ENCODE data around the gene ROR1.
"Not testable (repeated sequence)": the region's sequence is repeated elsewhere in the genome, so short reads cannot be mapped to it uniquely, and the experiment has no call there.

ROR1 gene

DNA sequence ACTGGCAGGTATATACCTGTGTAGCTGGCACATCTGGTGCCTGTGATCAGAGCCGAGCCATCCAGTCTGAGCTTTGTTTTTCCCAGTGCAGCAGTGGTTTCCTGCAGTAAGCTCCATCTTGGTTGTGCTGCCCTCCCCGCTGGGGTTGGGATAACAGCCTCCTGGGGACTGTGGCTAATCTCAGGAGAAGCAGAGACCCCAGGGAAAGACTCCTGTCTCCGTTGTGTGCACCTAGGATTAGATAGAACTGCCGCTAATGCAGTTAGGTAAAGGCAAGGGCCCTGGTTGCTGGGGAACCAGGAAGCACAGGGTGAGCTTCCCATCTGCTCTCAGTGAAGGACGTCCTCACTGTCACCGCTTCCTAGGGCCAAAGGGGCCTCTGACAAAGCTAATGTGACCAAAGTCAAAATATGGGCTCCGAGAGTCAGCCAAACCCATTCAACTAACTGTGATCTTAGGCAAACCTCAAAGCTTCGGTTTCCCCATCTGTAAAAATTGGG lies 20.0 kb downstream of the ROR1 start:
- DNase-seq (ENCODE audit: low read depth, low spot score), result no peak

DNA sequence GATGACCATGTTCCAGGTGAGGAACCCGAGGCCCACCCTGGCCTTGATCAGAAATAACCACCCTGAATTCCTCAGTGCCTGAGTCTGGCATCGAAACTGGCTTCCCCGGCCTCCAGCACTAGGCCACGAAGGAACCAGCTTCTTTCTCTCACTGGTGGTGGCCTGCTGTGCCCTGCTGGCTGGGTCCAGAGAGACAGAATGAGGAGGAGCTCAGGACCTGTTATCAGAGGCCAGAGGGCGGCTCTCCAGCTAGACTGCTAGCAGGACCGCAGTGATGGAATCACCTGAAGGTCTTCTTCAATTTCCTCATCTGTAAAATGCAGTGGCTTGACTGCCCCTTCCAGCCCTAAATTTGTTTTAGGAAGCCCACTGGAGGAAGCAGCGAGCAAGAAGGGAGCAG lies 20.5 kb downstream of the ROR1 start:
- DNase-seq (ENCODE audit: low read depth, low spot score), result no peak

DNA sequence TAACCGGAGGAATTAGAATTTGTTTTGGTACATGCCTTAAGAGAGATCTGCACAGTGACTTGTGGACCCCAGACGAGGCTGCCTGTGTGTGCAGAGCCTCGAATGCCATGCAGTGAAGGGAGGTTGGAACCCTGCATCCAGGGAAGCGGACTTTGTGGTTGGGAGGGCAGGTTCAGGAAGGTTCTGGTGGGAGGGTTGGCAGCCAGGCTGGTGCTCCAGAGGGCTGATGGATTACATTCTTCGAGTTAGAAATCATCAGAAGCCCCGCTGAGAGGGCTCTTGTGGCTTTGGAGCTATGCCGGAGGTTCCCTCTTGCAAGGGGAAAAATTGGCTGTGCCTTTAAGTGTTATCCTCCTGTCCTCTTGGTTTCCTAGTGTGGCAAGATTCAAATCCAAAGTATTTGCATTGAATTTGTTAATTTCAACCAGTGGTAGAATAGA lies 21.1 kb downstream of the ROR1 start:
- peak; percentile 53 for DNase-seq (ENCODE audit: low read depth, low spot score)

DNA sequence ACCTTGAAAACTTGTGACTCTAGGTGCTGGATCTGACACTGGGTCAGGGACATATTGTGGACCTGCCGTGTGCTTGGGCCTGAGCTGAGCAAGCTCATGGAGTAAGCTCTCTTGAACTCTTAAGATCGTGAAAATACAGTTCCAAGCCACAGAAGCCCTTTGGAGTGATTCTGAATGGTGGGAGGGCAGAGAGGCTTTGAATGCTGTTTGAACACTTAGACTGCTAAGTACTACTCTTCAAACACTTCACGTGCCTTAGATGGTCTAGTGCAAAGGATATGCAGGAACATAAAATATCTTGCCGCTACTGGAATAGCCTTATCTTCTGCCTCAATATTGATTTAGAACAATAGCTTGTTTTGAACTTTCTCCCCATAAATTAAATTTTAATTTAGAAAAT lies 21.6 kb downstream of the ROR1 start:
- DNase-seq (ENCODE audit: low read depth, low spot score), result no peak

DNA sequence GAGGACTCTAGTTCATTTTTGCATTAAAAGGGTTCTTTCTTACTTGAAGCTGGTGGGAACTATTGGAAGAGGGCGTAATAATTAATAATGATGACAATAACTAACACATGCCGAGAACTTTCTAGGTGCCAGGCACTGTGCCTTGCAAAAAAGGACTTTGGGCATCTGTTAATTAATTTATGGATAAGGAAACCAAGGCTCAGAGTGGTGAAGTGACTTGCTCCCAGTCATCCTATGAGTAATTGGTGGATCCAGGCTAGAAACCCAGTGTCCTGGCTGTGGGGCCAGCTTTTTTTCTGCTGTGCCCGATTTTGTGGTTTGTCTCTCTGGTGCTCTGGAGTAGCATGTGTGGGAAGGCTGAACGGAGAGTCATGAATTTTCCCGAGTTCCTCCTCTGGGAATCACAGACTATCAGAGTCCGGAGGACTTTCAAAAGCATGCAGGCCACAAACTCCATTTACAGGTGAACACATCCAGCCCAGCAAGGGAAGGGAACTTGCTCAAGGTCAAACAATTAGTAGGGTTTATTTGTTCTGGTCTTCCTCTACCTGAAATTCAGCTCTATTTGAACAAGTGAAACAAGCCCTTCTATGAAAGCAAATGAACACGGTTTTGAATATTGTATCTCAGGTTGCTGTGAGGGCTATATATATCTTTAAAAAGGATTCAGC lies 23.4 kb downstream of the ROR1 start:
- DNase-seq (ENCODE audit: low read depth, low spot score), result no peak

DNA sequence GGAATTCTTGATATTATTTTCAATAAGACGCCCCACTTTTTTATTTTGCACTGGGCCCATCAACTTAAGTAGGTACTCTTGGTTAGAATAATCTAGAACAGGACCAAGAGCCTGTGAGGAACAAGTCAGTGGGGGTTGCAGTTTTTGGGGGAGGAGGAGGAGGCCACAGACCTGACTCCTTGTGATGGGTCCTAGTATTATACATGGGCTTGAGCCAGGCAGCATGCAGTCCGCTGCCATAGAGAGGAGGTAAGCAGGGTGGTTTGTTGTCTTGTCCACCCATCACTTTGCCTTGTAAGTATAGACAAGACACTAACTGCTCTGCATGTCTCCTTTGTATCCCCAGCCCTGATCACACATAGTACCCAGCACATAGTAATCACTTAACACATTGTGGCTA lies 24.5 kb downstream of the ROR1 start:
- DNase-seq (ENCODE audit: low read depth, low spot score), result no peak

DNA sequence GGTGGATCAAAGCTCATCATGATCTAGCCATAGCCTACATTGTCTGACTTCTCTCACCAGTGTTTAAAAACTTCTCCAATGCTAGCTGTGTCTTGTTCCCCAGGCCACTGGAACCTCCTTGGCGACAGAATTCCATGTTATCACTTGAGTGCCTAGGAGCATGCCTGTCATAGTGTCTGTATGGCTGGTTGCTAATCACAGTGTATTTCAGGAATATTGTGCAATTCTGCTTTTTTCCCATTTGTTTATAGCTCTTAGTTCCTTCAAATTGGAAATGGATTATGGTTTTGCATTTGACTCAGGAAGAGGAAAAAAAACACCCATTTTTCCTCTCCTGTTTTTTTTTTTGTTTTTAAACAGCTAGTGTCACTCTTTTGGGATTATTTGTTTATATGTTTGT lies 25.5 kb downstream of the ROR1 start:
- no peak for DNase-seq (ENCODE audit: low read depth, low spot score)

DNA sequence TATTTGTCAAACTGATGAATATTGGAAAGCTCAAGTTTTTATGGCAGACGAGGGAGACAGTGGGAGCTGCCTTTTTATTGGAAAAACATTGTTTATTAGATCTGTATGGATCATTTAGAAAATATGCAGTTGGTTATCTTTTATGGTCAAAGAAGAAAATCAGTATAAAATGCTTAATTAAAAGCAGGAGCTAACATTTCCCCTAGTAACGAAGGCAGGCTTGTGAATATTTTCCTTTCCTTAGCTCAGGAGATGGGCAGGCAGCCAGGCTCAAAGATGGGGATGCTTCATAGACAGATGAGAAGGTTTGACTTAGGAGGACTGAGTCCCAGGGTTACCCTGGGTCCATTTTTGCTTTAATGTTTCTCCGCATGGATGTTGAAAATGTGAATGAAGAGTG lies 26.0 kb downstream of the ROR1 start:
- no peak for DNase-seq (ENCODE audit: low read depth, low spot score)

DNA sequence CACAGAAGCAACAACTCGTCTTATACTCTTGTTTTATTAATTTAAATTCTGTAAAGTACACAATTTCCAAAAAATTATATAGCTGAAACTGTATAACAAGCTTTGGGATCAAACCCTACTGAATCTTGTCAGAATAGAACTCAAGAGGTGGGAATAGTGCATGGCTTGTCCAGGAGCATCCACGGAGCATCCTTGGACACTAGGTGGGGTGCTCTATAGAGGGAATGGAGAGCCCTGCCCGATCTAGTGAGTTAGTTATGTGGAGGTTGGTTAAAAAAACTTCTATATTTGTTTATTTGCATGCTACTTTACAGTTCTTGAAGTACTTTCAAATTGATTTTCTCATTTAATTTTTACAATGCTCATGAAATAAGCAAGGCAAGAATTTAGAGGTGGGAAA lies 28.3 kb downstream of the ROR1 start:
- DNase-seq (ENCODE audit: low read depth, low spot score), result no peak

DNA sequence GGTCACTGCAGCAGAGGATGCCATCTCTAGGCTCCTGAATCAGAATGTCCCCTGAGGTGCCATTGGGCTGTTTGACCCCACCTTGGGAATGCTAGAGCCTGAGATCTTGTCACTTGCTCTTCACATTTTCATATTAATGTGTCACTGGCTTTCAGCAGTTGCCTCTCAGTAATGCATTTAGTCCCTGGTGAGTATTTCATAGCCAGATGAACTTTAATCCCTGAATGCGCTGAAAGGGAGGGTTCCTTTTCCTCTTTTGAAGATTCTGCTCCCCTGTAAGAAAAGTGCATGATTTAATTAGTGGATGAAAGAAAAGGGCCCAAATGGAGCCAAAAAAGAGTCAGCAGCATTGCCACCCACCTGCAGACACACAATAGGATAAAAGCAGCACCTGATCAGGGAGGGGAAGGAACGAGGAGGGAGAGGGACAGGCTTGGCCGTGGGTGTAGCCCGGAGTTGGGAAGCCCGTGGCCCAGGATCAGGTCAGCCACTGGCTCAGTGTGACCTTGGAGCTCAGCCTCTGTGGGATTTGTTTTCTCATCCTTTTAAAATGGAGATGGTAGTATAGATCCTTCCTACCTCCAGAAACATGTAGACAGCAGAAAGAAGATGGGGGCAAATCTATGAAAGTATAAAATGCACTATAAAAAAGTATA lies 31.1 kb downstream of the ROR1 start:
- DNase-seq (ENCODE audit: low read depth, low spot score), result no peak

DNA sequence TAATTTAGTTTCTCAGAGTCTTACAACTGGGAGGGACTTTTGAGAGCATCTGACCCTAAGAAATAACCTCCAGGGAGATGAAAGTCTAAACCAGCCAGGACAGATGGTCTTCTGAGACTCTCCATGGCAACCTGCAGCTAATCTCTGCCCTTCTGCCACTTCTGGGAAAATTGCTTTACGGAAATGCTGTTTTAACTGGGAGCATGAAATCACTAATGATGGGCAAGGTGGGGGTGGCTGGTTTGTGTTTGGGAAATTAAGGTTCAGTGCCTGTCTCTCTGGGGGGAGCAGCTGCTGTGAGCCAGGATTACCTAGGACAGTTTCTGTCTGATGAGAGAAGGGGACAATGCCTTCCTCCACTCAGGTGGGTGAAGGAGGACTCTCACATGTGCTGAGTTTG lies 33.2 kb downstream of the ROR1 start:
- no peak for DNase-seq (ENCODE audit: low read depth, low spot score)

DNA sequence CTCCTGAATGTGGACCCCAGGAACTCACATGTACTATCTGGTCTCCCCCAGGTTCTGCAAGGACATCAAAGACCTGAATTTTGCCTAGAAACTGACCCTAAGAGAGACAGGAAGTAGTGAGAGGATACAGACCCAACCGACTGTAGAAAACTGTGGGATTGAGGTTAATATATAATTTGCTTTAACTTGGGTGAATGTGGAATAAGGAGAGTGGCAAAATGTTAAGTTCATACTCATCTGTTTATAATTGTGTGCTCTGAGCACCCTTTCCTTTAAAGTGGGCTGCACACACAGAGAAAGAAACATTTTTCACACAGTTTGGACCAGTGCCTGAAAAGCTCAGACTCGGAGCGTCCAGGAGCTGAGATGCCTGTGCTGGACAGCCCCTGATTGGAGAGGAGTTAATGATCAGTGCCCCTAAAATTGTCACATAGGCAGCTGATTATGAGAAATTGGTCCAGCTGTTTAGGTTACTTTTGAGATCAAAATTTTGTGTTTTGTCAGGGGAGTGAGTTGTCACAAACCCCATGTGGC lies 37.2 kb downstream of the ROR1 start:
- DNase-seq (ENCODE audit: low read depth, low spot score), result no peak

DNA sequence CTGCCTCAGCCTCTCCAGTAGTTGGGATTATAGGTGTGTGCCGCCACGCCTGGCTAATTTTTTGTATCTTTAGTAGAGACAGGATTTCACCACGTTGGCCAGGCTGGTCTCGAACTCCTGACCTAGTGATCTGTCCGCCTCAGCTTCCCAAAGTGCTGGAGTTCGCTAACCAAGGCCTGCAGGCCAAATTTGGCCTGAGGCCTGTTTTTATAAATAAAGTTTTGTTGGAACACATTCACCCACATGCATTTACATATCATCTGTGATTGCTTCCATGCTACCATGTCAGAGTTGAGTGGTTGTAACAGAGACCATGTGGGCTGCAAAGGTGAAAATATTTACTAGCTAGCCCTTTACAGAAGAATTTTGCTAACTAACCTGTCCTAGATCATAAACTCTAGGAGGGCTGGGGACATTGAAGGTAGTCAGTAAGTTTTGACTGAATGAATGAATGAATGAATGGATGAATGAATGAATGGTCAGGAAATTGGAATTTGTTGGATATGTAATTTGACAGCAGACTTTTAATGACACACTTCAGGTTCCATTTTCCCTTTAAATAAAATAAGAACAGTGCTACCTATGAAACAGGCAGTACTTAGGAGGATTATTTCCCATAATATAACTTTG lies 38.4 kb downstream of the ROR1 start:
- DNase-seq (ENCODE audit: low read depth, low spot score), result no peak

DNA sequence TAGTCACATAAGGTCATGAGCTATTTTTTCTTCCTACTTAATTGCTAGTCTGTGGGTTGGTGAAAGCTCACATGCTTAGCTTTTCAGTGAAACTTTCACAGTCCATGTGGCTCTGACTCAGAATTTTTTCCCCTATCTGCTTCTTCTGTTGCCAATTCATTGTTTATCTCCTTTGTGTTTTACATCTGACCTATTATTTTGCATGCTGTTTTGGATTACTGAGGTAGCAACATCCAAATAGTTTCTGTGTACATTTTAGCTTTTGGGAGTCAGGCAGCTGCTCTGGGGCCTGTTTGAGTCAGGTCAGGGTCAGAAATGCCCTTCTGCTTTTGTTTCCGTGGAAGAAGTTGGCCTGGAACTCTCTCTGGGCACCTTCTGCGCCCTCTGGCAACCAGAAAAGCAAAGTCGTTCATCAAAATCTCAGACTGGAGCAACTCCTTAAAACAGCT lies 40.0 kb downstream of the ROR1 start:
- no peak for DNase-seq (ENCODE audit: low read depth, low spot score)

DNA sequence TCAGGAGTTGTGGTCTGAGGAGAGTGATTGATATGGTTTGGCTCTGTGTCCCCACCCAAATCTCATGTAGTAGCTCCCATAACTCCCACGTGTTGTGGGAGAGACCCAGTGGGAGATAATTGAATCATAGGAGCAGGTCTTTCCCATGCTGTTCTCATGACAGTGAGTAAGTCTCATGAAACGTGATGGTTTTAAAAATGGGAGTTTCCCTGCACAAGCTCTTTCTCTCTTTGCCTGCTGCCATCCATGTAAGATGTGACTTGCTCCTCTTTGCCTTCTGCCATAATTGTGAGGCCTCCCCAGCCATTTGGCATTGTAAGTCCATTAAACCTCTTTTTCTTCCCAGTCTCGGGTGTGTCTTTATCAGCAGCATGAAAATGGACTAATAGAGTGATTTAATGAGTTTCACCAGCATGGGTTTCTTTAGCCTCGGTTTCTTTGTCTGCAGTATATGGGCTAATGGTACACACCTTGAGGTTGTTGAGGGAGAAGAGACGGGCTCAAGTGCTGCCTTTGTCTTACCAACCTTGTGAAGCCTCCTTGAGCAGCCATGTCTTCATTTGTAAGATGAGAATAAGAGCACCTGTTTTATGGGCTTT lies 42.5 kb downstream of the ROR1 start:
- not testable (repeated sequence) for DNase-seq (ENCODE audit: low read depth, low spot score)

DNA sequence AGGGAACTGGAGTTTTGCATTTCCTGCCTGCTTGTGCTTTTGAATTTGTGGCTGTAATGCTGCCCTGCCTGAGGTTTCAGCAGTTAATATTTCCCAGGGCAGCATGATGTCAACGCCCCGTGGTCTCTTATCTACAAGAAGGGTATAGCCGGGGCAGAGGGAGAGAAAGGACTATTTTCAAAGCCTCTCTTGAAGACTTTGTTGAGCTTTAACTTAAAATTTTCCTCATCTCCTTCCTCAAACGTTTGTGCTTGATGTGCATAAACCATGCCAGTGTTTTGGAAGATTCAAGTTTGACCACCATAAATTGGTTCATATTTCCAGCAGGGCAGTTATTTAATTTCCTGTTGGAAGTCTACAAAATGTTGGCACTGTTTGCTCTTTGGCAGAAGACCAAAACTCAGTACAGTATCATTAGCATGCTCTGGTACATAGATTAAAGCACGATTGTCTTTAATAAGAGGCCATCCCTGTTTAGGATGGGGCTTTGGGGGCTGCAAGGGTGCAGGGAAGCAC lies 43.4 kb downstream of the ROR1 start:
- DNase-seq (ENCODE audit: low read depth, low spot score), result no peak

DNA sequence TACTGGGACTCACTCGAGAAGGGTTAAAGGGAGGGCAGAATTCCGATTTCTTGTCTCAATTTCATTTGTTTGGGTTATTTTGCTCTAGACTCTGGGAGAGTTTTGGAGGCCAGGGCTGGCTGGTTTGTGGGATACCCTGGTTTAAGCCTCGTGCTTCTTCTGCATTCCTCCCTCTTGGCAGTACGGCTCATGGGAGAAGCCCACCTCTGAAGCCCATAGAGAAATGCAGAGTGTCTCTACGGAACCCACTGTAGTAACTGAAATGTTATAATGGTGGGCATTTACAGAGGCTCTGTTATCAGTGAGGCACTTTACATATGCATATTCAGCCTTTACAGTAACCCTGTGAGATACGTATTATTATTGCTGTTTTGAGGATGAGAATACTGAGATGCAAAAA lies 43.9 kb downstream of the ROR1 start:
- DNase-seq (ENCODE audit: low read depth, low spot score), result no peak

DNA sequence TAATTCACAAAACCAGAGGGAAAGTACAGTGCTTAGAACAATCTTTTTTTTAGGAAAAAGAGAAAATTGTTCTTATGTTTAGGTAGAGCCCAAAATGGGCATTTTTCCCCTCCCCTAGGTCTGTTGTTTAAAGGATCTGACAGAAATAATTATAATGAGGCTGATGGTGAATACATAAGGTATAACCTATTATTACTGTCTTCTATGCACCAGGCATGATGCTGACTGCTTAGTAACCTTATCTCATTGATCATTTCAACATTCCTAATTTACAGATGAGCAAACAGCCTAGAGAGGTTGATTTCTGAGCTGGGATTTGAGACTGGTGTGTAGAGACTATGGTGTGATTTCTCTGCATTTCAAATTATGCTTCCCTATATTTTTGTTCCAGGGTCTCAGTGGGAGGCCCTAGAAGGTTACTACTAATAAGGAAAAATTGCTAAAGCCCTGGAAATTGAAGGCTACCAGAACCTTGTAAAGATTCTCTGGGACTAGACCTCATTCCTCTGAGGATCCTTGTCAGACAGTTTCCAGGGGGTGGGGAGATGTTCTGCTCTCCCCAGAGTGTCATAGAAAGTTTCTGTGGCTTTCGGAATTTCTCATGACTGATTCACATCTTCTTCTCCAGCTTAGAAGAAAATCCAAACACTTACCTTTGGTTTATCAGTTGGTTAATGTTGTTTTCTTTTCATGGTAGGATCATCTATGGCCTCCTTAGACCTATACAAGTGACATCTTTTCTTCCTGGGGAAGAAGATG lies 44.9 kb downstream of the ROR1 start:
- DNase-seq (ENCODE audit: low read depth, low spot score), result no peak

DNA sequence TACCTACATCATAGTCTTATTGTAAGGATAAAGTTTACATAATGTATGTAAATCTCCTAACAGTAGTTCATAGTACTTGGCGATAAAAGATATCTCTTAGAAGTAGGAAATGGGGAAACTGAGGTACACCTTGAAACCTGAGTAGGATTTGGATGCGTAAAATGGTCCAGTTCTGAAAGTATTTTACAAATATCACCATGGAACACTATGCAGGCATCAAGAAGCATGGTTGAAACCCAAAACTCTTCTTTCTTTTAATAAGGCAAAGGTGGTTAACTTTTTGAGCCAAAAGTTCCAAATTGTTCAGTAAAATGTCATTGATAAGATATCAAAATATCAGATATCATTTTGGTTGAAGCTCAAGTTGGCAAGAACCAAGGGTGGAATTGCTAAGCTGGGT lies 46.0 kb downstream of the ROR1 start:
- no peak for DNase-seq (ENCODE audit: low read depth, low spot score)

DNA sequence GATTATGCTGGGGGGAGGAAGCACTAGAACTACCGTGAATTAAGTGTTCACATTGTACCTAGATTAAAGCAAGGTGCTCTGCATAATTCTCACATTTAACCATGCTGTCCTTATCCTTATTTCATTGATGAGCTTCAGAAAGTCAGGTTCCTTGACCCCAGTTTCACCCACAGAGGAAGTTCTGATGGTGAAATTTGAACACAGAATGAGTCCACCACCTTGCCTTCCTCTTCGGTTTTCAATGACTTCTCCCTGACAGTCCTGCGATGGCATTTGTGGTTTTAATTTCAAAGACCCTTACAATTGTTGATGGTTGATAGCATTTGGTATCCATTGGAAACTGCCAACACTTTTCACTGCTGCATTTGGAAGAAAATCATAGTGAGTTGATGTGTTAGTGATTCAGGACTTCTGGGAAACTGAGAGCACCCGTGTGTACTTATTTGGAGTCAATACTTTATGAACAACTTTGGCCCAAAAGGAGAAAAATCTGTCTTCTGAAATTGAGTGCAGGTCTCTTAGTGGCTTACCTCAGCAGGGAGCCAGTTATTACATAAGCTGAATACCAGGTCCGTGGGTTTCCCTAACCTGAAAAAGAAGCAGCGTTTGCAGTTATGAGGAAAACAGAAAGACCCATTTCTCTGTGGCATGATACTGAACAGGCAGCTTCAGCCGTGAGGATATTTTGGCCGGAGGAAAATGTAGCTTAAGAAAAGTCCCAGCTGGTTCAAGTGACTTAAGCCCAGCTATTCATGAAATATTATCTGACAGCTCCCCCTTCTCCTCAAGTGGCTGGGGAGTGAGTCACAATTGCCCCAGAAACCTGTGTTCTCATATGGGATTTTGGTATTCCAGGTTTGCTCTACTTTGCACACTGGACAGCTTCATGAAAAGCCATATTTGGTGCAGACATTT lies 47.5 kb downstream of the ROR1 start:
- no peak for DNase-seq (ENCODE audit: low read depth, low spot score)
